Epithelial cell of proximal tubule (primary cell): ENCODE measurements around the gene SPRN. TPM values are rescaled to one million over a fixed set of nuclear protein-coding genes. Genes with fewer than 3 reads are reported as not detected.

ENCODE experiments used
- DNase-seq: peaks from one replicate; pipeline ENCODE4 v3.0.0-alpha.2; 2011; ENCODE audit warnings: low read depth
- H3K4me3 ChIP-seq: 2 replicates; pipeline ENCODE4 v1.5.1; 2011; ENCODE audit warnings: low read depth, mild to moderate bottlenecking, low read length
- total RNA-seq: library from RNA; depleted of rRNA; stranded (reverse); fragments of >200 nt; gene quantifications from 2 replicates; pipeline ENCODE4 v1.2.3, GENCODE V29; 2015
- TF ChIP-seq, protein P1 (sequence below): conservative IDR thresholded peaks from 2 replicates; pipeline ENCODE4 v1.5.1; 2012; ENCODE audit warnings: low read depth, mild to moderate bottlenecking, low read length

The SPRN gene
- total RNA-seq, 1 donor from 2014 or later: 0.12 TPM

GRCh38 chr10:133465950-133466474 lies 41.6 kb upstream of the SPRN start:
- no peak for DNase-seq
- TF ChIP-seq, protein P1, sequence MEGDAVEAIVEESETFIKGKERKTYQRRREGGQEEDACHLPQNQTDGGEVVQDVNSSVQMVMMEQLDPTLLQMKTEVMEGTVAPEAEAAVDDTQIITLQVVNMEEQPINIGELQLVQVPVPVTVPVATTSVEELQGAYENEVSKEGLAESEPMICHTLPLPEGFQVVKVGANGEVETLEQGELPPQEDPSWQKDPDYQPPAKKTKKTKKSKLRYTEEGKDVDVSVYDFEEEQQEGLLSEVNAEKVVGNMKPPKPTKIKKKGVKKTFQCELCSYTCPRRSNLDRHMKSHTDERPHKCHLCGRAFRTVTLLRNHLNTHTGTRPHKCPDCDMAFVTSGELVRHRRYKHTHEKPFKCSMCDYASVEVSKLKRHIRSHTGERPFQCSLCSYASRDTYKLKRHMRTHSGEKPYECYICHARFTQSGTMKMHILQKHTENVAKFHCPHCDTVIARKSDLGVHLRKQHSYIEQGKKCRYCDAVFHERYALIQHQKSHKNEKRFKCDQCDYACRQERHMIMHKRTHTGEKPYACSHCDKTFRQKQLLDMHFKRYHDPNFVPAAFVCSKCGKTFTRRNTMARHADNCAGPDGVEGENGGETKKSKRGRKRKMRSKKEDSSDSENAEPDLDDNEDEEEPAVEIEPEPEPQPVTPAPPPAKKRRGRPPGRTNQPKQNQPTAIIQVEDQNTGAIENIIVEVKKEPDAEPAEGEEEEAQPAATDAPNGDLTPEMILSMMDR: no peak
- no peak overlapping the region for H3K4me3 ChIP-seq

GRCh38 chr10:133465191-133465949 lies 40.9 kb upstream of the SPRN start:
- DNase-seq: no peak
- no peak overlapping the region for H3K4me3 ChIP-seq
- TF ChIP-seq, protein P1: no peak

DNA sequence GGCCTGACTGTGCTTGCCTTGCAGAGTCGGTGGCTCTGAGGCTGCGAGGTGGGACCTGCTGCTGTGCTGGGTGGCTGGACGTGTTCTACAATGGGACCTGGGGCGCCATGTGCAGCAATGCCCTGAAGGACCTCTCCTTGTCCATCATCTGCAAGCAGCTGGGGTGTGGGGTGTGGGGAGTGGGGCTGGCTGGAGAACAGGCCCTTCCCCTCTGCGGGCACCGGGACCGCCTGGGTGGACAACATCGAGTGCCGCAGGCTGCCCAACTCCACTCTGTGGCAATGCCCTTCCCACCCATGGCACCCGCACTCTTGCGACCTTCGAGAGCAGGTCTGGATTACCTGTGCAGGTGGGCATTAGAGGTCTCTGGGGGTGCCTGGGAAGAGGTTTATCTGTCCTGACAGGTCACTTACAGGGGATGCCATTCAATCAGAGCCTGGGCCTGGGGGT lies 40.2 kb upstream of the SPRN start:
- TF ChIP-seq, protein P1: no peak
- no peak overlapping the region for H3K4me3 ChIP-seq
- DNase-seq: no peak

DNA sequence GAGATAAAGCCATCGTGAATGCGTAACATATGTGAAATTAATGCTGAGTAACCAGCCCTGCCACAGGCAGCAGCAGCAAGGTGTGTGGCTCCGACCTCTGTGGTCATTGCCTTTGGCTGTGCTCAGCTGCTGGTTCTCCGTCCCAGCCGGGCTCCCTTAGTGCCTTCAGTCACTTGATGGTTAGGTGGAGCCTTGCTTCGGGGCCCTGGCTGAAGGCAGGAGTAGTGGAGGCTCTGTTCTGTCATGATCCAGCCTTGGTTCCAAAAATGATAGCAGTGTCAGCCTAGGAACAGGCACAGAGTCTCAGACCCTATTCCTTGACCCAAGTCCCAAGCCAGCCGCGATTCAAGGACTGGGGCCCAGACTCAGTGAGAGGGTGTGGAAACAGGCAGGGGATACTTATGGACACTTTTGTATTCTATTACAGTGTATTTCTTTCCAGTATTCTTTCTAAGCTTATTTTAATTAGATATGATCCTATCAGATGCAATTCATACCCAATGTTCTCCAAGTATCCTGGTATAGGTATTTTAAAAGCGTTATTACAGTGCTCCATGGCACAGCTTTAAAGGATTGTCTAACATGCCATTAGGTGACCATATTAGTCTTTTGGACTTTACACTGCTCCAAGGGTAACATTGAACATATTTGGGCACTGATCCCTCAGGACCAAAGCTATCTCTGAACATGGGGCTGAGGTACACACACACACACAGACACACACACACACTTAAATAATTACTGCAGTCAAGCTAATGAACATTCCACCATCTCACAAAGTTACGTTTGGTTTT lies 38.3 kb upstream of the SPRN start:
- TF ChIP-seq, protein P1: no peak
- H3K4me3 ChIP-seq: no peak overlapping the region
- no peak for DNase-seq

GRCh38 chr10:133461841-133462240 lies 37.4 kb upstream of the SPRN start:
- no peak for DNase-seq
- H3K4me3 ChIP-seq: no peak overlapping the region
- TF ChIP-seq, protein P1: no peak

GRCh38 chr10:133461027-133461426 lies 36.6 kb upstream of the SPRN start:
- no peak for DNase-seq
- H3K4me3 ChIP-seq: no peak overlapping the region
- TF ChIP-seq, protein P1: no peak
